DND-41 (cell line): ENCODE measurements around the gene MMP24.

ENCODE experiments used
- ATAC-seq: fragments of 200-7000 bp; cut with Tn5 transposase; 3 replicates; pipeline ENCODE4 v1.9.1; 2021; ENCODE audit warnings: low read depth; ENCODE audit not compliant: insufficient read depth
- DNase-seq: peaks from one replicate; pipeline ENCODE4 v3.0.0-alpha.2; 2020
- H2AFZ ChIP-seq: 2 replicates; pipeline ENCODE4 v1.6.0; 2012; ENCODE audit warnings: low read depth, low read length
- H3K27ac ChIP-seq: 2 replicates; pipeline ENCODE4 v1.5.1; 2012; ENCODE audit warnings: low read length, inconsistent platforms
- H3K27me3 ChIP-seq: fragments of 200-600 bp; sonication (generic); 2 replicates; pipeline ENCODE4 v1.6.0; 2012; ENCODE audit warnings: low read length, mild to moderate bottlenecking, inconsistent platforms; ENCODE audit not compliant: insufficient read depth, poor library complexity
- H3K36me3 ChIP-seq: 2 replicates; pipeline ENCODE4 v1.5.1; 2012; ENCODE audit warnings: low read length, inconsistent platforms; ENCODE audit not compliant: insufficient read depth
- H3K4me1 ChIP-seq: 2 replicates; pipeline ENCODE4 v1.5.1; 2012; ENCODE audit warnings: mild to moderate bottlenecking, low read length; ENCODE audit not compliant: insufficient read depth
- H3K4me2 ChIP-seq: 2 replicates; pipeline ENCODE4 v1.6.0; 2012; ENCODE audit warnings: mild to moderate bottlenecking, moderate library complexity, low read length, inconsistent platforms; ENCODE audit not compliant: insufficient read depth
- H3K4me3 ChIP-seq, 2 experiments: fragments of 200-600 bp in 1 of 2; shearing (Covaris generic) in 1 of 2; 2 replicates each; pipeline ENCODE4 v1.5.1; 2012 to 2016; ENCODE audit warnings: inconsistent platforms in 2 of 2, low read length in 2 of 2, mild to moderate bottlenecking in 2 of 2, low read depth in 1 of 2, moderate library complexity in 1 of 2
- H3K79me2 ChIP-seq: 2 replicates; pipeline ENCODE4 v1.6.0; 2012; ENCODE audit warnings: low read length, inconsistent platforms; ENCODE audit not compliant: insufficient read depth
- H3K9ac ChIP-seq: 2 replicates; pipeline ENCODE4 v1.6.0; 2012; ENCODE audit warnings: low read depth, mild to moderate bottlenecking, inconsistent platforms, low read length, moderate library complexity
- H3K9me3 ChIP-seq: 2 replicates; pipeline ENCODE4 v1.5.1; 2012; ENCODE audit warnings: low read length, moderate library complexity, mild to moderate bottlenecking, inconsistent platforms; ENCODE audit not compliant: insufficient read depth, severe bottlenecking
- H4K20me1 ChIP-seq: 2 replicates; pipeline ENCODE4 v1.6.0; 2012; ENCODE audit warnings: low read length; ENCODE audit not compliant: insufficient read depth
- CTCF ChIP-seq: IDR thresholded peaks from 2 replicates; pipeline ENCODE4 v1.5.1; 2012; ENCODE audit warnings: borderline replicate concordance, low read length, moderate library complexity, mild to moderate bottlenecking; ENCODE audit not compliant: poor library complexity, severe bottlenecking; ENCODE audit errors: extremely low read depth
- EZH2 ChIP-seq: IDR thresholded peaks from 3 replicates; pipeline ENCODE4 v1.6.1; 2012; ENCODE audit warnings: borderline replicate concordance, low read depth, mild to moderate bottlenecking, moderate library complexity, low read length, inconsistent platforms; ENCODE audit not compliant: severe bottlenecking

The MMP24 gene

DNA sequence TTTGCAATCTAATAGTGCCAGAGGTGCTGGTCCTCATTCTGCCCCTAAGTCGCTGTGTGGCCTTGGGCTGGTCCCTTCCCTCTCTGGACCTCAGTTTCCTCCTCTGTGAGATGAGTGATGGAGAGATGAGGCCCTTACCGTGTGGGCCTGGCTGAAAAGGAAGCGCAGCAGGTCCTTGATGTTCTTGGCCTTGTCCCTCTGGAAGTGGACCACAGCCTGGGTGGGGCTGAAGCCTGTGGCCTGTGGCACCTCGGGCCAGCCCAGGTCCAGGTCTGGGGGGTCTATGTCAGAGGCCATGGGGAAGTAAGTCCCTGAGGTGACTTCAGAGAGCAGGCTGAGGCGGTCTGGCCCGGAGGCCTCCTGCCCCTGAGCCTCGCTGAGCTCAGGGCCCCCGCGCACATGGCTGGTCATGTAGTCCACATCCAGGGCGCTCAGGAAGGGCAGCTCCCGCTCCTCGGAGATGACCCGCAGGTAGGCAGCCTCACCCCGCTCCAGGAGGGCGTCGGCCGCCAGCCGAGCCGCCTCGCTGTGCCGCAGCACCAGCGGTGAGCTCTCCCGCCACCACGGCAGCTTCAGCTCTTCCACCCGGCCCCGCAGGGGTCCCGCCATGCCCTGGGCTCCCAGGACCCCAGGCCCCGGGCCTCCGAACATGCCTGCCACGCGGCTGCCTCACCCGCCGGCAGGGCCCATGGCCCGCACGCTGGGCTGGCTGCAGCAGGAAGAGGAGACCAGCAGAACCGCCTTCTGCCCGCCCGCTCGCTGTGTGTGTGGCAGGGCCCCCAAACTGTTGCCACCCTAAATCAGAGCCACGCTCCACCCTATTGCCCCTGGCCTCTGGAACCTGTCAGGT is 65.4 kb downstream of the MMP24 start, which contains the start of gene FAM83C:
TSS of gene FAM83C (minus strand) at position 772 of the 850 bp plus-strand sequence. CDS start at position 651, 121 bp downstream.
- Histone ChIP-seq H3K4me3 (no peak within 1 kb of the TSS), H3K4me2 (no peak within 1 kb of the TSS), H4K20me1 (no peaks in the 10 kb centered on the region), H3K27me3 (no peaks in the 10 kb centered on the region), H3K9ac (no peak within 1 kb of the TSS), H3K9me3 (no peaks in the 10 kb centered on the region), H3K36me3 (no peaks in the 10 kb centered on the region), H3K4me1 (no peaks in the 10 kb centered on the region), H3K79me2 (no peaks in the 10 kb centered on the region), H2AFZ (no peak within 1 kb of the TSS), H3K27ac (no peak within 1 kb of the TSS)
- ATAC-seq (no peak), DNase-seq (no peak)
- no peak for TF ChIP-seq EZH2
- TF ChIP-seq CTCF, result no peak

DNA sequence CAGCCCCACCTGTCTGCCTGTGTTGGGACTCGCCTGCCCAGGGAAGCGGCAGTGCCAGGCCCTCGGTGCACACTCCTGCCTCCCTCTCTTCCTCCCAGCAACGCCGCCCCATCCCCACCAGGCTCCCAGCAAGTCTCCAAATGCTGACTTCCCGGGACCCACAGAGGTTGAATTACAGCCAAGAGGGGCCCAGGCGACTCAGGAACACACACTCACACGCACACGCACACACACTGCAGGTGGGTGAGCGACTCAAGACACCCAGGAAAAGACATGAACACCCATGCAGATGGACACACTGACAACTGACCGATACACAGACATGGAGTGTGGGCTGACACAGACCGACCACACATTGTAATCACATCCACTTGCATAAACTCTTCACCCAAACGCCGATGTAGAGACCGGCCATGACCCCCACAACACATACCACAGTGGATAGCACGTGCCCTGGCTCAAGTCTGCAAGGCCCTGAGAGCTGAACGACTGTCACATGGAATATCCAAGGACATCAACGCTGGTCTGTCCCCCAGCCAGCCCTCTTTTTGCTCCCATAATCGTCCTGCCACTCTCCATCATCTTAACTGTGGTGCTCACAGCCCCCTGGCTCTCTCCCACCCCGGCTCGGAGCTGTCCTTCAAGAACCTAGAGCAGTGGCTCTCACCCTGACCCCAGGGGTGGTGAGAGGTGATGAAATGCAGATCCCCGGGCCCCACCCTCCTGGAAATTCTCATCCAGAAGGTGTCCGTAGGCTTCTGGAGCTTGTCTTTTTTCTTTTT is 66.2 kb downstream of the MMP24 start:
- Histone ChIP-seq H3K4me1 (no peaks in the 10 kb centered on the region), H3K27me3 (no peaks in the 10 kb centered on the region), H3K4me2 (no peak overlapping the region), H3K27ac (no peak overlapping the region), H4K20me1 (no peaks in the 10 kb centered on the region), H3K9me3 (no peaks in the 10 kb centered on the region), H3K79me2 (no peaks in the 10 kb centered on the region), H3K9ac (no peak overlapping the region), H3K36me3 (no peaks in the 10 kb centered on the region), H3K4me3 (no peak overlapping the region), H2AFZ (no peak overlapping the region)
- ATAC-seq (no peak), DNase-seq (no peak)
- TF ChIP-seq CTCF (no peak), EZH2 (no peak)

DNA sequence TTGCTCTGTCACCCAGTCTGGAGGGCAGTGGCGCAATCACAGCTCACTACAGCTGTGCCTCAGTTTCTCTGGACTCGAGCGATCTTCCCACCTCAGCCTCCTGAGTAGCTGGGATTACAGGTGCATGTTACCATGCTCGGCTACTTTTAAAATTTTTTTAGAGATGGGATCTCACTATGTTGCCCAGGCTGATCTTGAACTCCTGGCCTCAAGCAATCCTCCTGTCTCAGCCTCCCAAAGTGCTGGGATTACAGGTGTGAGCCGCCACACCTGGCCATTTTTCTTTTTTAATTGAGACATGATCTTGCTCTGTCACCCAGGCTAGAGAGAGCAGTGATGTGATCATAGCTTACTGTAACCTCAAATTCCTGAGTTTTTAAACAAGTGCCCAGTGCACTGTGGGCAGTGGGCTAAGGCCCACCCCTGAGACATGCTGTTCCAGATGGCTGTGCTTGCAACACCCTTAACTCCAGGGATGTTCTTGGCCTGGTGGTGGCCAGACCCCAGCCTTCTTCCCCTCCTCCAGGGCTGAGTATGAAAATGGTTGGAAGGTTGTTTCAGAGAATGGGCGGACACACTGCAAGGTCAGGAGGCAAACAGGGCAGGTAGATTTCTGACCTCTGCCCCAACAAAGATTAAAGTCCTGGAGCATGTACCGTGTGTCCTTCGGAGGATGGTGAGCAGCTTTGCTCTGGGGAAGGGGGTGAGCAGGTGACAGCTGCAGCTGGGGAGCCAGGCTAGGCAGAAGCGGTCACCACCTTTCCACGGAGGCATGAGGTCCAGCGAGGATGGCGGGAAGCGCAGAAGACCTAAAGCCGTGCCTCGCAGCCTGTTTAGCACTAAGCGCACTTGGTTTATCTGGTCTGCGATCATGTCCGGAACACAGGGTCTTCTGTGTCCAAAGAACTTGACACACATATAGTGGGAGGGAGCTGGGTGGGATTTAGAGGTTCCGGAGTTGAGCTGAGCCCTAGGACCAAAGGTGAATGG is 67.1 kb downstream of the MMP24 start:
- no peak for ATAC-seq
- no peak overlapping the region for H3K9ac ChIP-seq
- H2AFZ ChIP-seq, result no peak overlapping the region
- H3K9me3 ChIP-seq, result no peaks in the 10 kb centered on the region
- no peaks in the 10 kb centered on the region for H3K79me2 ChIP-seq
- H3K4me3 ChIP-seq, result no peak overlapping the region
- TF ChIP-seq CTCF (no peak), EZH2 (no peak)
- DNase-seq, result no peak
- H3K27me3 ChIP-seq, result no peaks in the 10 kb centered on the region
- H3K4me1 ChIP-seq, result no peaks in the 10 kb centered on the region
- no peaks in the 10 kb centered on the region for H4K20me1 ChIP-seq
- no peak overlapping the region for H3K4me2 ChIP-seq
- no peaks in the 10 kb centered on the region for H3K36me3 ChIP-seq
- no peak overlapping the region for H3K27ac ChIP-seq
